Suprapubic skin (tissue), 4 donors: Measurements from ENCODE around the gene IMPA2. TPM values are rescaled to one million over a fixed set of nuclear protein-coding genes. Genes with fewer than 3 reads are reported as not detected.
"Not testable (repeated sequence)": the region's sequence is repeated elsewhere in the genome, so short reads cannot be mapped to it uniquely, and the experiment has no call there.

Experiments used
- DNase-seq, 2 donors: peaks; one replicate each; pipeline ENCODE4 v3.0.0-alpha.2; 2019; ENCODE audit warnings: low spot score in 2 of 2
- H3K27ac ChIP-seq: fragments of 200-600 bp; sonication (generic); one replicate; pipeline ENCODE4 v1.5.1; 2019
- H3K27me3 ChIP-seq: fragments of 200-600 bp; sonication (generic); one replicate; pipeline ENCODE4 v1.5.1; 2019
- H3K36me3 ChIP-seq: fragments of 200-600 bp; sonication (generic); one replicate; pipeline ENCODE4 v1.5.1; 2019
- H3K4me1 ChIP-seq: fragments of 200-600 bp; sonication (generic); one replicate; pipeline ENCODE4 v1.5.1; 2019
- H3K4me3 ChIP-seq: fragments of 200-600 bp; sonication (generic); one replicate; pipeline ENCODE4 v1.5.1; 2019; ENCODE audit warnings: mild to moderate bottlenecking
- H3K9me3 ChIP-seq: fragments of 200-600 bp; sonication (generic); one replicate; pipeline ENCODE4 v1.5.1; 2019
- CTCF ChIP-seq, 2 donors: fragments of 200-600 bp in 1 of 2; fragments of 450-650 bp in 1 of 2; sonication (generic) in 1 of 2; IDR thresholded peaks; one replicate each; pipeline ENCODE4 v1.5.1; 2016 to 2019; ENCODE audit warnings: antibody characterized with exemption in 2 of 2, mild to moderate bottlenecking in 1 of 2, moderate library complexity in 1 of 2
- EP300 ChIP-seq: sonication (generic); formaldehyde crosslinking; IDR thresholded peaks from one replicate; pipeline ENCODE4 v1.6.1; 2017; ENCODE audit warnings: antibody characterized with exemption
- POLR2A ChIP-seq, 2 donors: fragments of 450-650 bp; IDR thresholded peaks; one replicate each; pipeline ENCODE4 v1.6.1; 2017; ENCODE audit warnings: antibody characterized with exemption in 2 of 2, mild to moderate bottlenecking in 2 of 2, moderate library complexity in 2 of 2
- POLR2AphosphoS5 ChIP-seq, 3 donors: sonication (generic); formaldehyde crosslinking; IDR thresholded peaks; one replicate each; pipeline ENCODE4 v1.6.1; 2017; ENCODE audit warnings: antibody characterized with exemption in 3 of 3
- WGBS: methylation state at CpG from one replicate; pipeline ENCODE4 v1.1.5; 2018; 5-methylcytosine and 5-hydroxymethylcytosine counted together
- total RNA-seq, 4 donors: library from RNA; depleted of rRNA; stranded (reverse); fragments of >200 nt; gene quantifications; one replicate each; pipeline ENCODE4 v1.1.0, GENCODE V29; 2016

IMPA2 gene
- total RNA-seq, 4 donors from 2014 or later: 234 to 396 (median 363) TPM

- H3K27ac ChIP-seq: no peak overlapping the region
- no peaks in the 10 kb centered on the region for H3K27me3 ChIP-seq
- peaks cover 5% of the 10 kb centered on the region for H3K36me3 ChIP-seq
- H3K4me3 ChIP-seq: no peak overlapping the region
- peaks cover 55% of the 10 kb centered on the region for H3K4me1 ChIP-seq
- WGBS: 83% methylated on average over 7 of the region's 8 CpGs
- no peaks in the 10 kb centered on the region for H3K9me3 ChIP-seq
- DNase-seq: no peak
- TF ChIP-seq POLR2A (IDR thresholded peaks at IDR 0.05): no peak
These were observed 53.2 kb downstream of the IMPA2 start for GRCh38 chr18:12034241-12035100.

- H3K27ac ChIP-seq: no peak overlapping the region
- whole genome bisulfite sequencing: 71% methylated on average over 6 of the region's 6 CpGs
These were observed 54.2 kb downstream of the IMPA2 start for GRCh38 chr18:12035481-12035880.

GRCh38 chr18:12036201-12036751, 55.0 kb downstream of the IMPA2 start:
- DNase-seq: no peak
- WGBS: 28% methylated on average over 5 of the region's 9 CpGs
- Histone ChIP-seq H3K27ac (no peak overlapping the region), H3K36me3 (no peaks in the 10 kb centered on the region), H3K27me3 (no peaks in the 10 kb centered on the region), H3K4me3 (no peak overlapping the region), H3K4me1 (peaks cover 37% of the 10 kb centered on the region), H3K9me3 (no peaks in the 10 kb centered on the region)
- TF ChIP-seq POLR2A (IDR thresholded peaks at IDR 0.05) (no peak), EP300 (no peak), CTCF (IDR thresholded peaks at IDR 0.05) (no peak), POLR2AphosphoS5 (IDR thresholded peaks at IDR 0.05) (no peak)

More at GRCh38 chr18:12035481-12035880, 54.2 kb downstream of the IMPA2 start:
- H3K36me3 ChIP-seq: peaks cover under 1% of the 10 kb centered on the region
- H3K9me3 ChIP-seq: no peaks in the 10 kb centered on the region
- TF ChIP-seq EP300 (no peak), POLR2AphosphoS5 (IDR thresholded peaks at IDR 0.05) (no peak), CTCF (IDR thresholded peaks at IDR 0.05) (no peak), POLR2A (IDR thresholded peaks at IDR 0.05) (no peak)
- DNase-seq: no peak
- no peaks in the 10 kb centered on the region for H3K27me3 ChIP-seq
- H3K4me3 ChIP-seq: no peak overlapping the region
- H3K4me1 ChIP-seq: peaks cover 45% of the 10 kb centered on the region

- Histone ChIP-seq H3K27ac (peak overlapping the region; percentile 81), H3K4me3 (peak overlapping the region; percentile 57), H3K9me3 (no peaks in the 10 kb centered on the region), H3K4me1 (peaks cover 19% of the 10 kb centered on the region), H3K27me3 (no peaks in the 10 kb centered on the region), H3K36me3 (no peaks in the 10 kb centered on the region)
- WGBS: 36% methylated on average over 14 of the region's 27 CpGs
- TF ChIP-seq EP300: no peak
- TF ChIP-seq CTCF (IDR thresholded peaks at IDR 0.05): no peak
- no peak for TF ChIP-seq POLR2AphosphoS5 (IDR thresholded peaks at IDR 0.05)
- TF ChIP-seq POLR2A (IDR thresholded peaks at IDR 0.05): no peak
- DNase-seq: no peak
These were observed 56.9 kb downstream of the IMPA2 start for GRCh38 chr18:12038082-12038638.

GRCh38 chr18:12038639-12039539, 57.6 kb downstream of the IMPA2 start:
- TF ChIP-seq CTCF (IDR thresholded peaks at IDR 0.05) (peak; percentile 90 to 99), EP300 (no peak), POLR2AphosphoS5 (IDR thresholded peaks at IDR 0.05) (peak in 2 of 3 donors; percentile 33 to 51)
- no peaks in the 10 kb centered on the region for H3K36me3 ChIP-seq
- peak overlapping the region; percentile 57 for H3K4me3 ChIP-seq
- H3K27ac ChIP-seq: peak overlapping the region; percentile 81
- under 1% methylated on average over 48 of the region's 74 CpGs for WGBS
- H3K9me3 ChIP-seq: no peaks in the 10 kb centered on the region
- H3K4me1 ChIP-seq: peaks cover 19% of the 10 kb centered on the region
- no peaks in the 10 kb centered on the region for H3K27me3 ChIP-seq
- DNase-seq: peak; percentile 89 to 92

- WGBS: 57% methylated on average over 6 of the region's 6 CpGs
- H3K4me1 ChIP-seq: peaks cover 19% of the 10 kb centered on the region
- H3K27me3 ChIP-seq, H3K27ac ChIP-seq, H3K36me3 ChIP-seq, H3K4me3 ChIP-seq, DNase-seq, H3K9me3 ChIP-seq: not testable (repeated sequence)
These were observed 58.2 kb downstream of the IMPA2 start for GRCh38 chr18:12039540-12039930.
